COR-L47 (cell line): Measurements from ENCODE around the gene RAD51B.

Source experiments
- DNase-seq: peaks from one replicate; lab custom pipeline; 2025; lab: John Stamatoyannopoulos, UW

The RAD51B gene

DNA sequence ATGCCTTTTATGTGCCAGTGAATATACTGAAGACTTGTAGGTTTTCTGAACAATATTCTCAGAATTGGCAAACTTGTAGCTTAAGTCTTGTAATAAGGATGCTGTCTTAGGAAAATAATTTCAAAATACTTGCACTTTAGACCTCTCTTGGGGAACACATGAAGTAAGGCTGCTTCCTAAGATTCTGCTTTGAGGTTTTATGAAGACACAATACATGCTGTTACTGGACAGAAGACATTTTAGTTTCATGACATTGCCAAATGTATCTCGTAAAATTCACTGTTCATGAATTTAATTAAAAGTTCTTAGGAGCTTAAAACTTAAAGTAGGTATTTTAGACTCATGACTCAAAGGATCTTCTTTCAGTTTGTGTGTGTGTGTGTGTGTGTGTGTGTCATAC, 80.7 kb downstream of the RAD51B start:
- no peak for DNase-seq

DNA sequence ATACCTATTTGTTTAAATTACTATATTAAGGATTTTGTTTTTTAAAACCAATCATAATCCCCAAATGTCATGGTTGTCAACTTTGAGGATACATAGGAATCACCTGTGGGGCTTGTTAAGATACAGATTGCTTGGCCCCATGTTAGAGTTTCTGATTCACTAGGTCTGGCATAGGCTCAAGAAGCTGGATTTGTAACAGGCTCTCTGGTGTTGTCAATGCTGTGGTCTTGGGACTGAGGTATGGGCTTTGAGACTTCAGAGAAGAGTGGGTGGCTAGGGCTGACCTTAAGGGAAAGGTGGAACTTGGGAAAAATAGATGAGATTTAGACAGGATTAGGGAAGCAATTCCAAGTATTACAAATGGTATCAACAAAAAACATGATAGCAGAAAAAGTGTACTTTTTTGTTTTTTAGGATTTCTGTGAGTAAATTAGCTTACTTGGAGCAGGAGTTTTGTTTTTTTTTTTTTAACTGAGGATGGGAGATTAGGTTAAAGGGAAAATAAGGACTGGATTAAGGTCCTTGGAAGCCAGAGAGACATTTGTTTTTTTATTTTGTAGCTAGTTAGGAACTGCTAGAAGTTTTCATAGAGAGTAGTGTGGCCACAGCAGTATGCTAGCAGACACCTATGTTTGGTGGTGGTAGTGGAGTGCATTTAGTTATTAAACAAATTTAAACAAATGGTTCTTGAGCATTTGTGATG, 88.6 kb downstream of the RAD51B start:
- DNase-seq, result no peak

DNA sequence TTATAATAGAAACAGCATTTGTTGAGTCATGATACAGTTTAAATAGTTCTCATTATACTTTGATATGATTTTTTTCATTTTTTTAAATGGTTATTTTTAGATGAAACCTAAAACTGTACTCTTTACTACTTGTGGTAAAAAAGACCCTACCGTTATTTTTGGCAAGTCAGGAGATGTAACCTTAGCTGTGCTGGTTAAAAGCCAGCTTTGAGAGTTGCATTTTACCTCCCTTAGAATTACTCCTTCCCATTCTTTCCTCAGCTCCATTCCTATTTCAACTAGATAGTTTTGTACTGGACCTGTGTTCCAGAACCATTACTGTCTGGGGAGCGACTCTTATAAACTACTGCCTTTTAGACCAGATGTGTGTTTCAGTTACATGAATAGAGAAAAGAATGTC, 92.0 kb downstream of the RAD51B start:
- DNase-seq, result no peak

DNA sequence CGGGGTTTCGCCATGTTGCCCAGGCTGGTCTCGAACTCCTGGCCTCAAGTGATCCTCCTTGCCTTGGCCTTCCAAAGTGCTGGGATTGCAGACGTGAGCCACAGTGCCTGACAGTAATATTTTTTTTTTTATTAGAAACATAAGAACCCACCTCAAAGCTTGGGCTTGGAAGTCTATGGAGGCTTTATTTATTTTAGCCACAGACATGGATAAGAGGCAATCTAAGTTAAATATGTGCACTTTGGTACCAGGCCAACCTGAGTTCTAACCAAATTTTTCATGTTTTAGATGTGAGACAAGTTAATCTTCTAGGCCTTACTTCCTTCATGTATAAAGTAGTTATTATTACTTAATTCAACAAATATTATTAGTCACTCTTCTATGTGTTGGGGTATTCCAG, 96.9 kb downstream of the RAD51B start:
- no peak for DNase-seq

DNA sequence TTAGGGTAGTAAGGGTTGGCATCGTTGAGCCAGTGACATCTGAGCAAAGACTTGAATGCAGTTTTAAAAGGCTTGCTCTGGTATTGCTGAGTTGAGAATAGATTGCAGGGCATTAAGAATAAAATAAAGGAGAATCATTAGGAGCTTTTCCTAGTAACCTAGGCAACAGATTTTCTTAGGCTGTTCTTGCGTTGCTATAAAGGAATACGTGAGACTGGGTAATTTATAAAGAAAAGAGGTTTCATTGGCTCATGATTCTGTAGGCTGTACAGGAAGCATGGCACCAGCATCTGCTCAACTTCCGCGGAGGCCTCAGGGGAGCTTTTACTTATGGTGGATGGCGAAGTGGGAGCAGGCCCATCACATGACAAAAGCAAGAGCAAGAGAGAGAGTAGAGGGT, 97.4 kb downstream of the RAD51B start:
- DNase-seq, result no peak

DNA sequence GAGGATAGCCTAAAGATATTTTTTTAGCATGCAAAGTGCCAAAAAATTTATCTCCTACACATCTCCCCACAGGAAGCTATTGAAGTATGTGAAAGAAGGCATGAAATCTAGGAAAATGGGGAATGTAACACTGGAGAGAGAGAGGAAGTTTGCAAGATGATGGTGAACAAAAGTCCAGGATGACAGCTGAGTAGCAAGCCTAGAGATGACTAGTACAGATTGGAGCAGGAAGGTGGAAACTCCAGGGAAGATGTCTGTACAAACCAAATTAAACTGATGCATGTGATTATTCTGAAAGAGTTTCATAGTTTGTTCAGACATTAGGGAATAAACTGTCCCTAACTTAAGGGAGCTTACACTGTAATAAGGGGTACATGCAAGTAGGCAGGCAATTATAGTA, 99.3 kb downstream of the RAD51B start:
- no peak for DNase-seq

DNA sequence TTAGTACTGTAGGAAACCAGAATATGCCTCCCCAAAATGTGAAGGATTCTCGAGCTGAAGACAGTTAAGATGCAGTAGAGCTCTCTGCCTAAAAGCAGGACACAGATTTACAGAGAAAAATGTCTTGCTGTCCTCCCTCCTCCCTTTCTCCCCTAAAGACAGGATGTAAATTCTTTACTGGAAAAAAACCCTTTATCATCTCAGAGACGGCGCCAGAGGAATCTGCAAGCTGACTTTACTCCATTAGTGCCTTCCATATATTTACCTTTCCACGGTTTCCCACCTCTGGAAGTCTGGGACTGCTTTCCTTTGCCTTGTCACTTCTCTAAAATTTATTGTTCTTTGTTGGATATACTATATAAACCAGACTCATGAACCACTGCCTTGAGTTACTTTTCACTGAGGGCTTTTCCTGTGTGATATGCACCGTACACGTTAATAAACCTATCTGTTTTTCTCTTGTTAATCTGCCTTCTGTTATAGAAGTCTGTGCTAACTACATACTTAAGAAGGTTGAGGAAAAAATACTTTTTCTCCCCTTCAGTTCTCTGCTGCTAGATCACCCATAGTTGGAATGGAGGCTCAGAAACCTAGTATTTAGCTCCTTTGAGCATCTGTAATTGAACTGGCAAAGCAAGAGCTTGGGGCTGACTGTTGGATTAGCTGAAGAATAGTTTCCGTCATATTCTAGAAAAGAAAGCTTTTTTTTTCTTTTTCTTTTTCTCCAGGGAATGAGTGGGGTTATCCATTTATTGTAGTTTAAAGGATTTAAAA, 99.9 kb downstream of the RAD51B start:
- DNase-seq, result no peak

DNA sequence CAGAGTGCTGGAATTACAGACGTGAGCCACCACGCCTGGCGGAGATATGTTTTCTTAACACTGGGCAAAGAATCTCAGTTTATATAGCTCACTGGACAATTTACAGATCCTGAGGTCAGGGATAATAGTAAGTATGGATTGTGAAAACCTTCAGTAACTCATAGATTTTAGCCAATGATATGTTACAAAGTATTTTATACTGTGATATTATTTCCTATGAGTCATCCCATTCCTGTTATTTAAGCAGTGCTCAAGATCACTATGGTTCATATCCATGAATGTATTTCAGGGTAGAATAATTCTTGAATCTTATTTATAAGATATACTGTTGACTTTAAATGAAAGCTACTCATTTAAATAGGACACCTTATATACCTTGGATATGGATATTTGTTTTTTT, 107.2 kb downstream of the RAD51B start:
- no peak for DNase-seq

DNA sequence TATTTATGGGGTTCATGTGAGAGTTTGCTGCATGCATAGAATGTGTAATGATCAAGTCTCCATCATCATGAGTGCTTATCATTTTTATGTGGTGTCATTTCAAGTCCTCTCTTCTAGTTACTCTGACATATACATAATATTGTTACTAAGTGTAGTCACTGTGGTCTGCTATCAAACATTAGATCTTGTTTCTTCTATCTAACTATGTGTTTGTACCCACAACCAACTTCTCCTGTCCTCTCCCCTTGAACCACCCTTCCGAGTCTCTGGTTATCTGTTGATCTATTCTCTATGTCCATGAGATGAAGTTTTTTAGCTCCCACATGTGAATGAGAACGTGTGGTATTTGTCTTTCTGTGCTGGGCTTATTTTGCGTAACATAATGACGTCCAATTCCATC, 107.7 kb downstream of the RAD51B start:
- DNase-seq, result no peak

DNA sequence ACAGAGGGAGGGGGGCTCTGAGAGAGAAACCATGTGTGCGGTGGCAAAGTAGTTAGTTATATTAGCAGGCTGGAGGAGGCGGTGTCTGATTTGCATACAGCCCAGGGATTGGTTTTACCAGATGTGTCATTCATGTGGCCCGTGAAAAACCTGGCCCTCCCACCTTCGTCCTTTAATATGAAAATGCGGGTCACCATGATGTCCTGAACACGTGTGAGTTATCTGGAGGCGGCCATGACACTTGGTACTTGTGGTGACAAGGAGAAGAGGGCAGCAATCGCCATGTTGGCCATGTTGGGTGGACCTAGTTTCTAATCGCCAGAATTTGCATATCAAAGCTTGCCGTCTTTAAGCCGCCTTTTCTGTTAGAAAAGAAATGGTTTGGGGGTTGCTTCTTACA, 108.8 kb downstream of the RAD51B start:
- DNase-seq, result no peak

DNA sequence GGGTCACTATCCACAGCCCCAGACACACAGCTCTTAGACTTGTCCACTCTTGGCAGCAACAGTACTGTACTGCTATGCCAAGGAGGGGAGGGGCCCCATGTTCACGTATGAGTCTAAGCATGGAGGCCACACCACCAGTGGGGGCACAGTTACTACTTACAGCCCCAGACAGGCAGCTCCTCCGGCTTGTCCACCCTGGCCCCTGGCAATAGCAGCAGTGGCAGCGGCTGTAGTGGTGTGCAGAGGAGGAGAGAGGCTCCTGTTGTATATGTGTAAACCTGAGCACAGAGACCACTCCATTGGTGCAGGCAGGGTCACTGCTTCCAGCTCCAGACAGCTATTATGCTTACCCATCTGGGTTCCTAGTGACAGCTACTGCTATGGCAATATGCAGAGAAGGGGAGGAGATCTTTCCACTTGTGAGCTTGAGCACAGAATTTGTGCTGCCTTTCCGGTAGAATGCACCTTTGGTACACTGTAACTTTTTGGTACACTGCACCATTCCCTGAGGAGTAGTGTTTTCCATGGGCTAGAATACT, 113.2 kb downstream of the RAD51B start:
- DNase-seq, result no peak

DNA sequence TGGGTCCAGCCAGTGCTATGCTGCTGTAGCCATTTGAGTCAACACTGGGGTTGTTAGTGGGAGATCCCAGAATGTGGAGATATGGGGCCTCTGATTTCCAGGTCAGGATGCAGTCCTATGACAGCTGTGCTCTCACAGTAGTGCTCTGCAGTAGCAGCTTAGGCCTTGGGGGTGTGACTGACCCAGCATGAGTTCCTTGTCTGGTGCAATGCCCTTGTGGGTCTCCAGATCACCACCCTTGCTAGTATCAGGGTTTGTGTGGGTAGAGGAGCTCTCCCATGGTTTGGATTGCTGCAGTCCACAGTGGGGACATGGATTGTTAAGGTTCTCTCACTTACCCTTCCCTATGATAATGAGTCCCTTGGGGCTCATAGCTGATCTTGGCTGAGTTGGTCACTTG, 113.7 kb downstream of the RAD51B start:
- DNase-seq, result no peak

DNA sequence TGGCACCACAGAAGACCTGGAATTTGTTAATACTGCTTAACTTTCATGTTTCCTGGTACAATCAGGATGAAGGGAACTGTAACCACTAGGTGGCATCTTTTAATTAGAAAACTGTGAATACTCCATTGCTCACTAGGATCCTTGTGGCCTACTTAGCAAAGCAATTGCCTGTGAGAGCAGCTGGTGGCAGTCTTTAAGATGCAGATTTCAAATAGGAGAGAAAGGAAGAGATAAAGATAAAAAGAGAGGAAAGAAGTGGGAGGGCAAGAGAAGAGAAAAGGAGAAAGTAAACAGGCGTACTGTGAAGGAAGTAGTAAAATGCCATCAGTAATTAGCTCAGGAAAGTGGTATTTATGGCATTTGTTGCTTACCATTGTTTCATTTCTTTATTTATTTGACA, 114.5 kb downstream of the RAD51B start:
- peak; percentile 70 for DNase-seq

DNA sequence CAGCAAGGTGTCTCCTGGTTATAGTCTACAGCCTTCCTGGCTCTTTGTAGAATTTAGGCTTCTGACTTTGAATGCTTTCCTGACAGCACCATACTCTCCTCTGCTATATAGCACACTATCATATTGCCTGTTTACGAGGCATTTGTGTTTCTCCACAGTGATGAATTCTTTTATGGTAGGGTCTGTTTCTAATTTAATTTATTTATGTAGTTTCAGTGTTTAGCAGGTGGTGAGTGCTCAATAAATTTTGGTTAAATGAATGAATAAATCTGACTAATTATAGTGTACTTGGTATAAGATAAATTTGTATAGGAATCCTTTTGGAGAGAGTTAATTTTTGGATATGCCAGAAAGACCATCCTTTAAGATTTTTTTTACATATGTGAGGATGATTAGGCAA, 115.3 kb downstream of the RAD51B start:
- no peak for DNase-seq

DNA sequence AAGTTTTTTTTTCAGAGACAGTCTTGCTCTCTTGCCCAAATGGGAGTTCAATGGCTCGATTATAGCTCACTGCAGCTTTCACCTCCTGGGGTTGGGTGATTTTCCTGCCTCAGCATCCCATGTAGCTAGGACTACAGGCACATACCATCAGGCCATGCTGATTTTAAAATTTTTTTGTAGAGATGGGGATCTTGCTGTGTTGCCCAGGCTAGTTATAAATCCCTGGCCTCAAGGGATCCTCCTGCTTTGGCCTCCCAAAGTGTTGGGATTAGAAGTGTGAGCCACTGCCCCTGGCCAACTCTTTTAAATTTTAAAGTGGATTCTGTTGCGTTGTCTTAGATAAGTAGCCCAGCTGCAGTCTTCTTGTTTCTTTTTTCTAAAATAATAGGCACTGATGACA, 115.8 kb downstream of the RAD51B start:
- no peak for DNase-seq

DNA sequence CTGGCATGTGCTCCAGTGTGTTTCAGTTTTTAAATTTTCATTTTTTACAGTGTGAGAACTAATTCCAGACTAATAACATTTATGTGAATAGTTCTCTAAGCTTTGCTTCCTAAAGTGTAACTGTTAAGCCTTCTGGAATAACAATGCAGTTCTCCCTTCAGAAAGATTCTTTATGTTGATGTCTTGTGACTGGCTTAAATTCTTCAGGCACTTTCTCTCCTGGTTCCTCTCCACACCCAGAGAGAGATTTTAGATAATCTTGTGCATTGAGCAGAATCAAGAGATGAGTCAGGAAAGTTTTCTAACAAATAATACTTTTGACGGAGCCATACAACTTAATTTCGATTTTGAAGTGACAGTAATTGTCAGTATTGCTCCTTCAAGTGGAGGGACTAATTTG, 118.5 kb downstream of the RAD51B start:
- no peak for DNase-seq

DNA sequence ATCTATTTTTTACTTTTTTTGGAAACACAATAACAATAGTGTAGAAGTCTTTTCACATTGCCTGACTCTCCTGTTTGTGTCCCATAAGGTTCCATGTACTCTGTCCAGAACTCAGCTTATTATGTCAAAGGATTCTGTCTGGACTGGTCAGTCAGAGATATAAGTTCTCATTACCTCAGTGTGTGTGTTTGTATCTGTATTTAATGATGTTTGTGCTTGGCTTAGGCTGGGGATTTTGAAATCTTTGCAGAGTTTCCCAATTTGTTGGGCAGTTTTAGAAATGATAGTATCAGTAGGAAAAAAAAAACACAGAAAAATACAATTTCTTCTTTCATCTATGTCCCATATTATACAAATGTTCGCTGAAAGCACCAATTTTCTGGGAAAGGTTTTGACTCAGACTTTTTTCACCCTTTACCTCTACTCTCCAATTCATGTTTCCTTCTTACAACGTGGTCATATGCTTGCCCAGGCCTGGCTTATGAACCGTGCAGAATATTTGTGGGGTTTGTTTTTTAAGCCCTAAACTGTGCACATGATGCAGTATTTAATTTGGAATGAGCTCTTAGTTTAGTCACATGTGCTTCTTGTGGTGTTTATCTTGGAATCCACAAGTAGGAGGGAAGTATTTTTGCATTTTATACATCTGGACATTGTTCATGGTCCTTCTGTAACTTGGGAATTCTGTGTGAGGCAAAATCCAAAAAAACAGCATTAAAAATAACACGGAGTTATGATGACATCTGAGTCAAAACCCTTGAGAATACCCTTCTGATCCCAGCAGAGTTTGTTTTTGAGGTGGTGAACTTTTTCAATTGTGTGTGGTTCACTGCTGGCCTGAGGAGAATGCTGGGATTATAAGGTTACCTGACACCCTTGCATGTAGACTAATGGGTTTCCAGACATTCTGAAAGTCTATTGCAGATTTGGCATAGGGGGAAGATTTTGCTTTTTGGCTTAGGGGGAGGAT, 121.2 kb downstream of the RAD51B start:
- no peak for DNase-seq

DNA sequence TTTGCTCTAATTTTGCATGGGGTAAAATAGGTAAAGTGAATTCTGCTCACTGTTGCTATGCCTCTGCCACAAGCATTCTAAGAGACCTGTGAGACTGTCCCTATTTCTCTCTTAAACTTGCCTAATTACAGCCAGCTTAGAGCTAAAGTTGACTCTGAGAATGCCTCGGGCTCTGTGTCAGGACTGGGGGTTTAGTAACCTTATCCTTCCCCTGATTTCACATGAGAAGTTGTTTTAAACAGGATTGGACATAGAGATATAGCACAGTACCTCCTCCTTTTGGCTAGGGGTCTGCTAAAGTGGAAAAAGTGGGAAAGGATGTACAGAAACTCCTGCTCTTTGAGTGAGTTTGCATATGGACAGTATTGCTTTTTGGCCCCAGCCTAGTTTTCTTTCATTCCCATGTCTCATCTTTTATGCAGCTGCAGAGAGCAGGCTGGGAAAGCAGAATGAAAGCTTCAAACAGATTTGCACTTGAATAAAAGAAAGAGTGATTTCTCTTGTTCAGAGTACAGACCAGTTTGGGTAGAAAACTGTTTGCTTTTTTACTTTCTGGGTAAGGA, 122.0 kb downstream of the RAD51B start:
- no peak for DNase-seq

DNA sequence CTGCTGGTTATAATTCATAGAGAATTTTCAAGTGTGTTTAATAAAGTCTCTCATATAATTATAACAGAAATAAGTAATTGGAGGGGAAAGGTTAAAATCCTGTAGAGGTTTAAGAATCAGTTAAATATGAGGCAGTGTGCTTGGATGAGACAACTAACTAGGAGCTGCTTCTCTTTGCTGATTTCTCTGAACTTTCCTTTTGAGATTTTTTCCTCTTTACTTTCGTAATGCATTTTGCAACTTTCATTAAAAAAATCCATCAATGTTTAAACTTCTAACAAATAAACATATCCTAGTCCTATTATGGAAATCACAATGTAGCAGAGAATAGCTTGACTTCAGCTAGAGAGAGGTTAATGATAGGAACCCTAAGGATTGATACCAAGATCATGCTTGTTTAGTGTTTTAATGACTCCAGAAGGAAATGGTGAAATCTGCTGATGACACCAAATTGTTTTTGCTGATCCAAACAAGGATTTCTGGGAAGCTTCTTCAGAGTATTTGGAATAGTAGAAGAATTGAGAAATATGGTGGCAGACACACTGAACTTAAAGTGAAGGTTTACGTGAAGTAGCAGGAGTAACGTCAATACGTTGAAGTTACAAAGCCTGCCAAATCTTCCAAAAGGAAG, 122.6 kb downstream of the RAD51B start:
- DNase-seq, result no peak

DNA sequence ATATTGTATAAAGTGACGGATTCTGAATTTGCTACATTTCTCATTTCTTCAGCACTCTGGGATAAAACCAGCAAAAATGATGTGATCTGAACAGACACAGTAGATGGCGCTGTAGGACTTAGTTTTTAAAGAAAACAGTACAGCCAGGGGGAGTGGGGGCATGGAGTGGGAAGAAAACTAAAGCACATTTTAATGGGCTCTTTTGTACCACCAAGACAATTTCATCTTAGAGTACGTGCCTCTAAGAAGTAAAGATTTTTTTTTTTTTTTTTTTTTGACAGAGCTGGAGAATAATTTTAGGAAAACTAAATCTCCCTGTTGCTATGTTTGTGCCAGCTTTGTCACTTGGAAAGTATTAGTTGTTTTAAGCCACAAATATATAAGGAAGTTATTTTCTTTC, 124.4 kb downstream of the RAD51B start:
- DNase-seq, result peak; percentile 83

DNA sequence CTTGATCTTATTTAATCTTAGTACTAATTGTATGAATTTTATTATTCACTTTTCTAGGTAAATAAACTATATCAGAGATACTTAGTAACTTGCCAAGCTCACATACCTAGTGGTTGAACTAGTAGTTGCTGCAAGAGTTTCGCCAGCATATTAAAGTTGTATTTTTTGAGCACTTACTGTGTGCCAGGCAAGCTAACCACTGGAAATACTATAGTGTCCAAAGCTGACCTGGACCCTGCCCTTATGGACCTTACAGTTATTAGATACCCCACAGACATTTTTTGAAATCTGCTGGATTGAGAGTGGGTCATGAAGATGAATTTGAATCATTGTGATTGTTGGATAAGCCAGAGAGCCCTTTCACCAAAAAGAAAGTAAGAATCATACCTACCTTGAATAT, 125.0 kb downstream of the RAD51B start:
- DNase-seq, result no peak

DNA sequence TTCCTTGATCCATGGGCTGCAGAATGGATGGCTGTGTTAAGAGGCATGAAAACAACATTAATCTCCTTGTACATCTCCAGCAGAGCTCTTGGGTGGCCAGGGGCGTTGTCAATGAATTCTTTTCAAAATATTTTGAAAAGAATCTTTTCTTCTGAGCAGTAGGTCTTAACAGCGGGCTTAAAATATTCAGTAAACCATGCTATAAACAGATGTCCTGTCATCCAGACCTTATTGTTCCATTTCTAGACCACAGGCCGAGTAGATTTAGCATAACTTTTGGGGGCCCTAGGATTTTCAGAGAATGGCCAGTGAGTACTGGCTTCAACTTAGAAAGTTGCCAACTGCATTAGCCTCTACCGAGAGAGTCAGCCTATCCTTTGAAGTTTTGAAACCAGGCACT, 130.2 kb downstream of the RAD51B start:
- no peak for DNase-seq
